Ishikawa (cell line): ENCODE data around the gene INKA2.
A peak's percentile ranks its signal among the peaks of the same experiment; 100 is the strongest.

Experiments used
- CEBPB ChIP-seq: IDR thresholded peaks from 2 replicates; pipeline ENCODE4 v1.6.1; 2012
- CREB1 ChIP-seq: IDR thresholded peaks from 2 replicates; pipeline ENCODE4 v1.6.1; 2012; ENCODE audit warnings: low read depth
- EGR1 ChIP-seq: IDR thresholded peaks from 2 replicates; pipeline ENCODE4 v1.6.1; 2012
- EP300 ChIP-seq: IDR thresholded peaks from 2 replicates; pipeline ENCODE4 v1.6.1; 2012; ENCODE audit warnings: borderline replicate concordance
- FOXM1 ChIP-seq: IDR thresholded peaks from 2 replicates; pipeline ENCODE4 v1.6.1; 2012; ENCODE audit warnings: low read depth, borderline replicate concordance
- MAX ChIP-seq: IDR thresholded peaks from 2 replicates; pipeline ENCODE4 v1.6.1; 2012
- NFIC ChIP-seq: IDR thresholded peaks from 2 replicates; pipeline ENCODE4 v1.6.1; 2012
- RAD21 ChIP-seq: IDR thresholded peaks from 2 replicates; pipeline ENCODE4 v1.6.1; 2012; ENCODE audit warnings: low read depth
- REST ChIP-seq: IDR thresholded peaks from 2 replicates; pipeline ENCODE4 v1.6.1; 2012; ENCODE audit warnings: low read depth, mild to moderate bottlenecking
- TAF1 ChIP-seq: IDR thresholded peaks from 2 replicates; pipeline ENCODE4 v1.6.1; 2012; ENCODE audit warnings: low read depth, mild to moderate bottlenecking
- TCF12 ChIP-seq: IDR thresholded peaks from 2 replicates; pipeline ENCODE4 v1.6.1; 2012; ENCODE audit warnings: low read depth
- TEAD4 ChIP-seq: IDR thresholded peaks from 2 replicates; pipeline ENCODE4 v1.6.1; 2012
- YY1 ChIP-seq: IDR thresholded peaks from 2 replicates; pipeline ENCODE4 v1.6.1; 2012; ENCODE audit warnings: low read depth

DNA sequence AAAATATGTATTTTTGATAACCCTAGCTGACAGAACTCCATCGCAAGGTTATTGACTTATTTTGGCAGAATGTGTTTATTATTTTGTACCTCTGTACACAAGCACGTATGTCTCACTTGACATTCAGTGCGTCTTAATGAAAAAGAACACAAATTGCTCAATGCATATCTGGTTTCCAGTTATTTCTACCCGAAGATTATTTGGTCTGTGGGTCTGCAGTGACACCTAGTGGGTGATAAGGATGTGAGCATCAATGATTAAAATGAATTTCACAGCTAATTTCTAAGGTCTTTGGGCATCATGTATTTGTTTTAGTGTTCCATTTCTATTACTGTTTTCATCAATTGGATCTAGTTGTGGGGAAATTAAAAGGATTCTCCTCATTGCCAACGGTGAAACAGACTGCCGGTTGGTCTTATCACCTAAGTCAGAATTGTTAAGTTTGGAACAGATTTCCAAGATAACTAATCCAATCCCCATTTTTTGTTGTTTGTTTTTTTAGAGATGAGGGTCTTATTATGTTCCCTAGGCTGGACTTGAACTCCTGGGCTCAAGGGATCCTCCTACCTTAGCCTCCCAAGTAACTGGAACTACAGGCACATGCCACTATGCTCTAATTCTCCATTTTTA is 30.4 kb upstream of the INKA2 start:
- TF ChIP-seq MAX (no peak), REST (no peak), TEAD4 (no peak), CREB1 (no peak), TAF1 (no peak), EP300 (no peak), CEBPB (peak; percentile 79), RAD21 (peak; percentile 67), YY1 (no peak), FOXM1 (no peak), NFIC (no peak), EGR1 (no peak), TCF12 (no peak)
